CD4-positive, alpha-beta T cell treated with Interferon gamma for 1 hour (primary cell): ENCODE measurements around the gene CAPRIN2.

ENCODE experiments used
- DNase-seq: peaks from one replicate; pipeline ENCODE4 v3.0.0-alpha.2; 2020

Gene CAPRIN2, protein sequence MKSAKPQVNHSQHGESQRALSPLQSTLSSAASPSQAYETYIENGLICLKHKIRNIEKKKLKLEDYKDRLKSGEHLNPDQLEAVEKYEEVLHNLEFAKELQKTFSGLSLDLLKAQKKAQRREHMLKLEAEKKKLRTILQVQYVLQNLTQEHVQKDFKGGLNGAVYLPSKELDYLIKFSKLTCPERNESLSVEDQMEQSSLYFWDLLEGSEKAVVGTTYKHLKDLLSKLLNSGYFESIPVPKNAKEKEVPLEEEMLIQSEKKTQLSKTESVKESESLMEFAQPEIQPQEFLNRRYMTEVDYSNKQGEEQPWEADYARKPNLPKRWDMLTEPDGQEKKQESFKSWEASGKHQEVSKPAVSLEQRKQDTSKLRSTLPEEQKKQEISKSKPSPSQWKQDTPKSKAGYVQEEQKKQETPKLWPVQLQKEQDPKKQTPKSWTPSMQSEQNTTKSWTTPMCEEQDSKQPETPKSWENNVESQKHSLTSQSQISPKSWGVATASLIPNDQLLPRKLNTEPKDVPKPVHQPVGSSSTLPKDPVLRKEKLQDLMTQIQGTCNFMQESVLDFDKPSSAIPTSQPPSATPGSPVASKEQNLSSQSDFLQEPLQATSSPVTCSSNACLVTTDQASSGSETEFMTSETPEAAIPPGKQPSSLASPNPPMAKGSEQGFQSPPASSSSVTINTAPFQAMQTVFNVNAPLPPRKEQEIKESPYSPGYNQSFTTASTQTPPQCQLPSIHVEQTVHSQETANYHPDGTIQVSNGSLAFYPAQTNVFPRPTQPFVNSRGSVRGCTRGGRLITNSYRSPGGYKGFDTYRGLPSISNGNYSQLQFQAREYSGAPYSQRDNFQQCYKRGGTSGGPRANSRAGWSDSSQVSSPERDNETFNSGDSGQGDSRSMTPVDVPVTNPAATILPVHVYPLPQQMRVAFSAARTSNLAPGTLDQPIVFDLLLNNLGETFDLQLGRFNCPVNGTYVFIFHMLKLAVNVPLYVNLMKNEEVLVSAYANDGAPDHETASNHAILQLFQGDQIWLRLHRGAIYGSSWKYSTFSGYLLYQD

DNA sequence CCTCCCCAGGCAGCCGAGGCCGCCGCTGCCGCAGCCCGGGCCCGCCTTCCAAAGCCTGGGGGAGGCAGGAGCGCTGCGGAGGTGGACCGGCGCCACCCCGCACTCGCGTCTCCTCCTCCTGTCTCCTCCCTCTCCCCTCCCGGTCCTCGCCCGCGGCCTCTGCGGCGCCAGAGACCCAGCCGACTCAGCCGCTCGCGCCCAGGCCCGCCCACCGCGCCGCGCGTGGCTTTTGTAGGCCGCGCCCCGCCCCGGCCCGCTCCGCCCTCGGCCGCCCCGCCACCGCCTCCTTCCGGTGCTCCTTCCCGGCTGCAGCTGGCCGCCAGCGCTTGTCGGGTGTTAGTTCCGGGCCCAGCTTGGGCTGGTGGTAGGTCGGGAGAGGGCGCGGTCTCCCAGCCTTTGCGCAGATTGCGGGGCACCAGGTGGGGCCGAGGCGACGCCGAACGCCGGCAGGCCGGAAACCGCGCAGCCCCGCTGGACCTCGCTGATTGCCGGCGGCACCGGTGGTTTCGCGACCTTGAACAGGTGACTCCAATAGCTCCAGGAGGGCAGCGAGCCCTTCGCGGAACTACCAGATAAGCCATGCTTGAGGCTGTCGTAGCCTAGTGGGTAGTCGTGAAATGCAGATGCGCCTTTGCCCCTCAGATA, at the start of gene CAPRIN2:
CAPRIN2 (minus strand) TSS at position 202 of the 645 bp plus-strand sequence. CDS start 1,431 bp downstream, outside the sequence.
- peak; percentile 92 for DNase-seq

DNA sequence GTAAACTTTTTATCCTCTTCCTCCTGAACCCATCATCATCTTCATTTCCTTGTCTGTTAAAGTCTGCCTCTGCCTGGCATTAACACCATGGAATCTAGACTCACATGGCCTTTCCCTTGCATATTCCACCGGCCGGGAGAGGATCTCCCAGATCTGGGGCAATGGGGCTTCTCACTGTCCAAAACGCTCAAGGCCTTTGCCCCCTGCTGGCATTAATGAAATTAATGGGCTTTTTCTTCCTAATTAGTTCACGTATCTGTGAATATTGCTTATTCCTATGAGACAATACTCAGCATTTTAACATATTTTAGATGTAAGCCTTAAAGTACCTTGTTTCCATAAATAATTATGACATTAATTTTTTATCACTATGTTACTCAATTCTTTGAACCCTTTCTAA, 42.9 kb upstream of the CAPRIN2 start:
- DNase-seq: no peak

DNA sequence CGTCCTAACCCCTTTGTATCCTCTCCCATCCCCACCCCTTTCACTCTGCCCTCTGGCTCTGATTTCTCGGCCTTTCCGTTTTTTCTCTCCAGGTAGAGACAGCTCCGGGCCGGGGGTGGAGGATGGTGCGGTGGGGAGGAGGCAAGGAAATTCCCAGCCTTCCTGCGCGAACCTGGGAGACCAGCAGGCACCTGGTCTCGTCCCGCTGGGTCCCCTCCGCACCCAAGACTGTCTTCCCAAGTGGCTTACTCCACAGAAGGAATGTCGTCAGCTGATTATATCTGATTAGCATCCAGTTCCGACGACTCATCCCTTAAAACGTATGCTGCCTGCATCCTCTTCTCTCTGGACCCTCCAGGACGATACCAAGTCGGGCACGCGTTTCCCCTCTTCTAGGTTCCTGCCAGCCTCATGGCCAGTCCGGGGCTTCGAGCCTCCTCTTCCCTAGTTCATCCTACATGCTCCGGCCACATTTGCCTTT, 42.2 kb upstream of the CAPRIN2 start:
- DNase-seq: no peak

DNA sequence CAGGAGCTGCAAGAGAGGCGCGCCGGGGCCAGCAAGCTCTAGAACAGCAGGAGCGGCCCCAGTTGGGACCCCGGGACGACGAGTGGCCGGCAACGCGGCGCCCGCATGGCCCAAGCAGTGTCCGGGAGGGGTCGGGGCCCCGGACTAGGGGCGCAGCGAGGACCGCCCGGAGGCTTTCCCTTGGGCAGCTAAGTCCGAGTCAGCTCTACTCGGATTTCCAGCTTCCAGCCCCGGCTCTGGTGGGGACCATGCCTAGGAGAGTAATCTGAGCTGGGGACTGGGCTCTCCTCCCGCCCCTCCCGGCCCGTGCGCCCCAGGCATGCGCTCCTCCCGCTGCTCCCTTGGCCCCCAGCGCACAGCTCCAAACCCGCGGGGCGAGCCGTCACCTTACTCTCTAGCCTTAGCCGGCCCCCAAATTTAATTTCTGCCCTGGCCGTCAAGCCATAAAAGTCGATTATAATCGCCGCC, 41.6 kb upstream of the CAPRIN2 start:
- no peak for DNase-seq

DNA sequence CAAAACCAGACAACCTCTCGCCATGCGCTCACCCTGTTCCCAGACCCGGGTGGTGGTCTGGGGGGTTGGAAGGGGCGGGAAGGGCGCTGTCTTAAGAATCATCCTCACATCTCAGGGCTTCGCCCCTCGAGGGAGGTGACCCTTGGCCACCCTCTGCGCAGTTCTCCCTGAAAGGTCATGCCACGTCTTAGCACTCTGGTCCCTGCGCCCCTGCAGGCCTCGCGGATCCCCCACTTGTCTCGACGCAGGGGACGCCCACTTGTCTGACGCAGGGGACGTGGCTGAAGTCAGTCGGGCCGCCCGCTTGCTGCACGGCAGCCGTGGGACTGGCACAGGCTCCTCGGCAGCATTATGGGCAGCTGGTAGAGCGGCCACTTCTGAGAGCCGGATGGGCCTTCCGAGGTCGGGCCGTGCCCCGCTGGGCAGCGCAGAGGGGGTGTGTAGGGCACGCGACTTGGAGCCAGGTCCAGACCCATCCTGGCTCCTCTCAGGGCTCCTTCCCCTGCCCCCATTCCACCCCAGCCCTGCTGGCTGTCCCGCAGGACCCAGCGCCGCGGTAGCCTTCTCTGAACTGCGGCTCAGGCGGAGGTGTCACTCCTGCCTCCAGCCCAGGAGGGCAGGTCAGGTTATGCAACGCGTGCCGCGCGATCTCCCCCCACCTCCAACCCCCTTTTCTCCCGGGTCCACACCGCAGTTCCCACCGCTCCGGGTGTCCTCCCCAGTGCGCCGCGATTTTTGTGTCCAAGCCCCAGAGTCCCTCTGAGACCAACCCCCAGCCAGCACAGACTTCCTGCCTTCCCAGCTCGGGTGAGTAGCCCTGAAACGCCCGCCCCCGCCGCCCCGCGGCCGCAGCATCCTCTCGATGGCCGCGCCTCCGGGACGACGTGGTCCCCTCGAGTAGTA, 40.9 kb upstream of the CAPRIN2 start:
- DNase-seq: peak; percentile 18

DNA sequence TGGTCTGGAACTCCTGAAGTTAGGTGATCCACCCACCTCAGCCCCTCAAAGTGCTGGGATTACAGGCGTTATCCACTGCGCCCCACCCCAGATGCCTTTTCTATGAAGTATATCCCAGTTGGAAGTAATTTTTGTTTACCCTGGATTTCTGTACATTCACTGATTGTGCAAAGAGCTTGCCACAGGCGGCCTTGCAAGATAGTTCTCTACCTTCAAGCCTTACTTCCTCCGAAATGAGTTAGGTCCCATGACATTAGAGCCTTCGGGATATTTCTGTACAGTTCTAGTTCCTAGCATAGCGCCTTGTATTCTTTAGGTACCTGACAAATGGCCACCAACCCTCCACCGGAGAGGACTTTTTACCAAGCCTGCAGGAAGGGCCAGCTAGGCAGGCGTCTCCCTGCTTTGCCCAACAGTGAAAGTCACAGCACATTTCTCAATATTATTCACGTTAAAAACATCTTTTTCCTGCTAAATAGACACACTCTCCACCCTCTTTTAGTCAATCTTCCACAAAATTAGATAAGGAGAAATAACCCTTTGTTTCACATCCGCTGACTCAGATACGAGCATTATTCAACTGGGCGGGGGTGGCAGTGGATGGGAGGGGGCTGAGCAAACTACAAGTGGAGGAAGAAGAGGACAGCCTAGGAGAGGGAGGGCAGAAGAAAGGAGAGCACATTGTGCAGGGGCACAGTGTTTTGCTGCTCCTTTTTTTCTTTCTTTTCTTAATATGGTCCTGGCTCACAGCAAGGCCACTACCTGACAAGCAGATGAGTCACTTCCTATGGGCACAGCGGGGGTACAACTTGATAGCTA, 40.0 kb upstream of the CAPRIN2 start:
- no peak for DNase-seq

DNA sequence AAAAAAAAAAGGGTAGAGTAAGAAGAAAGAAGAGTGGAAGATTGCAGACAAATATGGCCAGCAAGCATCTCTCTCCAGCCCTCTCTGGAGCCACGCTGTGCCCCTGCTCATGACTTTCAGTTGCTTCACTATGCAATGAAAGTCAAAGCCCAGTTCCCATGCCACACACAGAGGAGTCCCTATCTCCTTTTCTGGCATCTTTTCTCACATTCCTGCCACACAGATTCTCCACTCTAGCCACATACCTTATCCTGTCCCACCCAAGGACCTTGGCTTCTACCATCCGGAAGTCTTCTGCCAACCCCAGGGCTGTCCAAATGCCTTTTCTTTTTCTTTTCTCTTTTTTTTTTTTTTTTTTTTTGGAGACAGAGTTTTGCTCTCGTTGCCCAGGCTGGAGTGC, 39.3 kb upstream of the CAPRIN2 start:
- no peak for DNase-seq

DNA sequence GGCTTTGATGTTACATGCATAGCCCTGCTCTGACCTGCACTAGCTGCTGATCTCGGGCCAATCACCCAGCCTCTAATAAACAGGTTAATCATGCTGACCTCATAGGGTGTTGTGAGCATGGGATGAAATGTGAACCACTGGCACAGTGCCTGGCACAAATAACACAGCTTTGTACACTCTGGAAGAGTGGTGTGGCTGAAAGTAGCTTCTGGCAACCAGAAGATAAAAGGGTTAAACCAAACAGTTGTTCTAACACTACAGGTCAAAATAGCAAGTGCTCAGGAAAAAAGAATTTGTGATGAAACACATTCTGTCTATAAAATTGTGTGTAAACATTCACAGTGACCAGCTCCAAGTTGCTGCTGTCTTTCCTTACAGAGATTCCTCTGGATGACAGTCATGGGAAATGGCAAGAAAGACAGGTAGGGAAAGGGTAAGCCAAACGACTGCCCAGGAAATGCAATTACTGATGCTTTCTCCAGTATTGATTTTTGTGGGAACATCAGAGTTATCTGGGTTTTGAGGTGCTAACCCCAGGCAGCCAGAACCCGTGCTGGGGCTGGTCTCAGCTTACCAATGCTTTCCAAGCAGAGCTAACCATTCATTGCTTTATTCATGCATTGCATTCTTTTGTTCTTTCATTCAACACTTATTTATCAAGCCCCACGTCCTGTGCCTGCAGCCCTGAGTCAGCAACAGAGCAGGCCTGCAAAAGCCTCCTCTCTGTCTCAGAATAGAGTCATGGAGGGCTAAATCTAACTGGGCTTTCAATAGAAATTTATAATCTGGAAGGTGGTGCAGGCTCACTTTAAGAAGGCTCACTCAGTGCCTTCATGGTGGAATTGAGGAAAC, 38.1 kb upstream of the CAPRIN2 start:
- DNase-seq: no peak

DNA sequence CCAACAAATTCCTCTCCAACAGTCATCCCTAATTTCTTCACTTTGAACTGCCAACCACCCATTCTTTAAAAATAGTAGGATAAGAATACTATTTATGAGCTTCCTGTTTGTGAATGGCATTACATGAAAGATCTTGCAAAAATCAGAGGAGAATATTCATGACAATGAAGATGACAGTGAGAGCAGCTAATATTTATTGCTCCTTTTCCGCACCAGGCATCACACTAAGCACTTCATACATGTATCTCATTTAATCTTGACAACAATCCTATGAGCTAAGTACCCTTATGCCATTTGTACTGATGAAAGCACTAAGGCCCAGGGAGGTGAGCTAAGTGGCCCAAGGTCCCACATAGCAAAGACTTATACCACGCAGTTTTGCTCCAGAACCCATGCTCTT, 37.3 kb upstream of the CAPRIN2 start:
- DNase-seq: no peak

DNA sequence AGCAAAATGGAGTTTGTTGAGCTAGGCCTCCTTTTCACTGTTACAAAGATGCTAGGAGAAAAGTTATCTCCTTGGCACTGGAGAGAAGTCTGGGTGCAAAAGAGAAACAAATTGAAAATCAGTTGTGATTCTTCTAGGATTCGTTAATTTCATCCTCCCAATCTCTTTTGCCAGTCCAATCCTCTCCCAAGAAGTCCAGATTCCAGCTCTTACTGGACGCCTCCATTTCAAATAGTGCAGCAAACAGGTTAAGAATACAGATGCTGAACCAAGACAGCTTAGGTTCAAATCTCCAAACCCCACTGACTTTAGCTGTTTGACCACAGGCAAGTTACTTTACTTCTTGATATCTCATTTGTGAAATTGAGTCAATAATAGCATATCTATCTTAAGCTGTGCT, 34.0 kb upstream of the CAPRIN2 start:
- DNase-seq: no peak

DNA sequence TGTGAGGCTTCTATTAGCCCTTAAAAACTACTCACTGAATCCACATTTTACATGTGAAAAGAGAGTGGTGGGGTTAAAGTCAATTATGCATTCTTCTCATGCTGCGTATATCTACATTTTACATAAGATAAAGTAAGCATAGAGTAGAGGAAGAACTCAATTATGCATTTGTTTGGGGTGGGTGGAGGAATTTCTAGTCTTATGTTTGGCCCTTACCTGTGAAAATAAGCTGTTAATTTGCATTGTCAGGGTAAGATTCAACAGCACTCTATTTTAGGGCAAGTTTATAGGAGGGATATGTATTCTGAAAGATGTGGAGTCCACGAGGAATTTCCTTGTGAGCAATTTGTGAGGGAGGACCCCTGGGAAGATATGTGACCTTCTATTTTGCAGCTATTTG, 30.9 kb upstream of the CAPRIN2 start:
- no peak for DNase-seq

DNA sequence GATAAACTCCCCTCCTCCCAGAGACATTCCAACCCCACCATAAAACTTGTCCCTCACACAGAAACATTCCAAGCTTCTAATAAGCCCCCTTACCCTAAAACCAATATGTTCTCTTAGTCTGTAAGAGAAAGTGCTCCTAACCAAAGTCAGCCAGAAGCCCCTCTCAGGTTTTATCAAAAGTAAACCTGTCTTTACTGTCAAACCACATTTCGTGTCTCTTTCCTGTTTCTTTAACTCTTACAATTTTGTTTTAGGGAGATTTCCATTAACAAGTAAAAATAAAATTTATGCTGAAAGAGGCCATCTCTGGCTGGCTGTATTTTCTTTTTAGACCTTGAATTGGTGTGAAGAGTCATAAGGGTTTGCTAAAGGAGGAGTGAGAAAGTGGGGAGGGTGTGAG, 29.8 kb upstream of the CAPRIN2 start:
- DNase-seq: no peak

DNA sequence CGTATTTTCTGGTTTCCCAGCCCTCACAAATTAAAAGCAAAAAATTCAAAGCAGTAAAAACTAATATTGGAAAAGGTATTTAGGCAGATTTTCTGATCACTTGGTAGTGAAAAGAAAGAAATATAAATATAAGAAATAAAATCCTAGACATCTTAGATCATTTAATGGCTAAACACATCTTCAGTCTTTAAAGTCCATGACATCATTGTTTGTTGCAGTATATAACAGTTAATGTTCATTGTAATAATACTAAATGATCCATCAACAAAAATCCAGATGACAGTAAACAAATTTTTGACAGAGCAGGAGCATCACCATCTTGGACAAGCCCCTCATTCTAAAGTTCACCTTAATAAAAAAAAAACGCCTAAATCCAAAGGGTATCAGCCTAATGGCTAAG, 29.2 kb upstream of the CAPRIN2 start:
- DNase-seq: no peak

DNA sequence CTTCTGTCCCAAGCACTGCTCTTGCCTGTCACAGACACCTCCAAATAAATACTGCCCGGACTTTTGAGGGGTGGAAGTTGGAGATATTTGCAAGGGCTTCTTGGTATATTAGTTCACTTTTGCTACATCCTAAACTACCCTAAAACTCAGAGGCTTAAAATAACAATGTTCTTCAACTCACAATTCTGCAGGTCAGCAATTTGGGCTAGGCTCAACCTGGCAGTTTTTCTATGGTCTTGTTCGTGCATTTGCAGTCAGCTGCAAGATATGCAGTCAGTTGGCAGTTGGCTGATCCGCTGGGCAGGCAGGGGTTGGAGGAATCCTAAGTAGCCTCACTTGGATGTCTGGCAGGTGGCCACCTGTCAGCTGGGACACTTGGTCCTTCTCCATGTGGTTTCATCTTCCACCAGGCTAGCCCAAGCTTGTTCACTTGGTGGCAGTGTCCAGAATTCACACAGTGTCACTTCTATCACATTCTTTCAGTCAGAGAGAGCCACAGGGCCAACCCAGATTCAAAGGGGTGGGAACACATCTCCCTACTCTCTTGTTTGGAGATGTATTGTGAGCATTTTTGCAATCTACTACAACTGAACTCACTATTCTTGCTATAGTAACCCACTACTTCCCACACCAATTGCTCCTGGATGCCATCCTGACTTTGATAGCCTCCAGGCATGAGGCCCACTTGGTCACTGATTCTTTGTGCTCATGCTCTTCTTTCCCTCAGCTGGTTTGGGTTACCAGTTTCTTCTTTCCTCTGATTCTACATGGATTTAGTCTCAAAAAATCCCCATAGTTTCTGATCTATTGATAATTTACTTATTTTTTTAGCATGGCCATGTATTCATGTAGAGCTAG, 27.8 kb upstream of the CAPRIN2 start:
- no peak for DNase-seq

DNA sequence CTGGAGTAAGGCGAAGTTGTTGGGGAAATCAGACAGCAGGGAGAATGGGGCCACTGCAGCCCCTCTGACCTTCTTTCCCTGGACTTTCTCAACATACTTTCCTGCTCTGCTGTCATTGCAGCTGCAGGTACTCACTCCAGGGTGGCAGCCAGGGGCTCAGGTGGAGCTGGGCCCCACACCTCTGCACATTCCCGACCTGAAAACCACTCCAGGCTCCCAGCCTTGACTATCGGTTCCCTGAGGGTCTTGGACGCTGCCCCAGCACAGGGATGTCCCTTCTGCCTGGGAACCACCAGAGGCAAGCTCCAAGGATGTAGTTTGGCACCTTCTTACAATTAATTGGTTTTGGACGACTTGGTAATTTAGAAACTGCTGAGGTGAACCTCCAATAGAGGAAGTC, 24.8 kb upstream of the CAPRIN2 start:
- no peak for DNase-seq

DNA sequence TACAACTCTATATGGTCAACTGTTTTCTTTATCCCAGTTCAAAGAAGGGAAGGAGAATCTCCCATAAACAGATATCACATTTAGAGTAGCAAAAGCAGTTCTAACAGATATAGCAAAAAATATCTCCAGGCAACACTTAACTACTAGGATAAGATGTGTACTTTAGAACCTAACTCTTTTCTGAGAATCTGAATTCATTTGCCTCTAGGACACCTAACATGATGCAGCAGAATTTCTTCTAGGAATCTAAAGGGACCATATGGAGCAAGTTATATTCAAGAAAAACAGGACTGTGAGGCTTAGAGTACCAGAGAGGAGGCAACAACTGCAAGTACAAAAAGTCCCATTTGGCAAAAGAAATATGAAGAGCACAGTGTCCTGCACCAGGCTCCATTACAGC, 24.4 kb upstream of the CAPRIN2 start:
- DNase-seq: no peak

DNA sequence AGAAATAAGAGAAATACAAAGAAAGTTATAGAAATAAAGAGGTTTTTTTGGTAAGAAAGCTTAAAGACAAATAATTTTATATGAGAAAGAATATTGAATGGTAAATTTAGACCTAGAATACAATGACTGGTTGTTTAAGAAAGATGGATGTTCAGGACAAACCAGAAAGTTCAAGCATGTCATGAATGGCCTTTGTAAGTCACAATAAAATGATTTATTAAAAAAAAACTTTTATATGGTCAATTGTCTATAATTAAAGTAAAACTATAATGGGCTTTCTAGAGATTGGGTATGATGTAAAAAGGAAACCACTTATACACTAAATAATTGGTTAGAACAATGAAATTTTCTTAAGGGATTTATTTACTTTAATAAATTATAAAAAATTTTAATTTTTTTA, 19.8 kb upstream of the CAPRIN2 start:
- DNase-seq: no peak

DNA sequence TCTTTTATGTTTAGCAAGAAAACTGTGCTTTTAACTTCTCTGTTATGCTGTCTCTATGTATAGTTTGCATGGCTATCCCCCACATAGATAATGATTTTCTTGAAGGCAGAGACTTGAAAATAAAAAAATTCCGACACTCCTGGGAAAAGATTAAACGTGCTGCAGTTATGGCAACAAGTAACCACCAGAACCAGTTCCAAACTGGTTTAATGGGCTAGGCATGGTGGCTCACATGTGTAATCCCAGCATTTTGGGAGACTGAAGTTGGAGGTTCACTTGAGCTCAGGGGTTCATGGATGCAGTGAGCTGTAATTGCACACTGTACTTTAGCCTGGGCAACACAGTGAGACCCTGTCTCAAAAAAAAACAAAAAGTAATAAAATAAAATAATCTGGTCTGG, 15.1 kb upstream of the CAPRIN2 start:
- no peak for DNase-seq

DNA sequence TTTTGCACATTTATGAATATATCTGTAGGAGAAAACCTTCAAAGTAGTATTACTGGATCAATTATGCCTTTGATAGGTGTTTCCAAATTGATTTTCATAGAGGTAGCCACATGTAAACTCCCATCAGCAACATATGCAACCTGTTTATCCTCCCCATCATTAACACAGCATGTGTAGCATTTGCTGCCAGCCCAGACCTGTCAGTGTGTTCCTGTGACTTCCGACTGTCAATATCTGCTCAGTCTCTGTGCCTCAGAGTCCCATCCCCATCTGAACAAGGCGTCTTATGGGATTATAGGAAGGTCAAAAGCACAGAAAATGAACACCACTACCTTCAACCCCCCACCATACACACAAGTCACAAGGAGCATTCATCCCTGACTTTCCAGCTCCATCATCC, 9.5 kb upstream of the CAPRIN2 start:
- DNase-seq: no peak
